ENCODE measurements around the gene TULP1.
A peak's percentile ranks its signal among the peaks of the same experiment; 100 is the strongest.

Gene TULP1

GRCh38 chr6:35473850-35474130 lies 38.9 kb downstream of the TULP1 start:
- TF ChIP-seq, protein P1, sequence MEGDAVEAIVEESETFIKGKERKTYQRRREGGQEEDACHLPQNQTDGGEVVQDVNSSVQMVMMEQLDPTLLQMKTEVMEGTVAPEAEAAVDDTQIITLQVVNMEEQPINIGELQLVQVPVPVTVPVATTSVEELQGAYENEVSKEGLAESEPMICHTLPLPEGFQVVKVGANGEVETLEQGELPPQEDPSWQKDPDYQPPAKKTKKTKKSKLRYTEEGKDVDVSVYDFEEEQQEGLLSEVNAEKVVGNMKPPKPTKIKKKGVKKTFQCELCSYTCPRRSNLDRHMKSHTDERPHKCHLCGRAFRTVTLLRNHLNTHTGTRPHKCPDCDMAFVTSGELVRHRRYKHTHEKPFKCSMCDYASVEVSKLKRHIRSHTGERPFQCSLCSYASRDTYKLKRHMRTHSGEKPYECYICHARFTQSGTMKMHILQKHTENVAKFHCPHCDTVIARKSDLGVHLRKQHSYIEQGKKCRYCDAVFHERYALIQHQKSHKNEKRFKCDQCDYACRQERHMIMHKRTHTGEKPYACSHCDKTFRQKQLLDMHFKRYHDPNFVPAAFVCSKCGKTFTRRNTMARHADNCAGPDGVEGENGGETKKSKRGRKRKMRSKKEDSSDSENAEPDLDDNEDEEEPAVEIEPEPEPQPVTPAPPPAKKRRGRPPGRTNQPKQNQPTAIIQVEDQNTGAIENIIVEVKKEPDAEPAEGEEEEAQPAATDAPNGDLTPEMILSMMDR (IDR thresholded peaks at IDR 0.05; ENCODE audit: low read depth, low read length, missing control alignments), result no peak
- DNase-seq (ENCODE audit: extremely low read depth, low read depth), result no peak

DNA sequence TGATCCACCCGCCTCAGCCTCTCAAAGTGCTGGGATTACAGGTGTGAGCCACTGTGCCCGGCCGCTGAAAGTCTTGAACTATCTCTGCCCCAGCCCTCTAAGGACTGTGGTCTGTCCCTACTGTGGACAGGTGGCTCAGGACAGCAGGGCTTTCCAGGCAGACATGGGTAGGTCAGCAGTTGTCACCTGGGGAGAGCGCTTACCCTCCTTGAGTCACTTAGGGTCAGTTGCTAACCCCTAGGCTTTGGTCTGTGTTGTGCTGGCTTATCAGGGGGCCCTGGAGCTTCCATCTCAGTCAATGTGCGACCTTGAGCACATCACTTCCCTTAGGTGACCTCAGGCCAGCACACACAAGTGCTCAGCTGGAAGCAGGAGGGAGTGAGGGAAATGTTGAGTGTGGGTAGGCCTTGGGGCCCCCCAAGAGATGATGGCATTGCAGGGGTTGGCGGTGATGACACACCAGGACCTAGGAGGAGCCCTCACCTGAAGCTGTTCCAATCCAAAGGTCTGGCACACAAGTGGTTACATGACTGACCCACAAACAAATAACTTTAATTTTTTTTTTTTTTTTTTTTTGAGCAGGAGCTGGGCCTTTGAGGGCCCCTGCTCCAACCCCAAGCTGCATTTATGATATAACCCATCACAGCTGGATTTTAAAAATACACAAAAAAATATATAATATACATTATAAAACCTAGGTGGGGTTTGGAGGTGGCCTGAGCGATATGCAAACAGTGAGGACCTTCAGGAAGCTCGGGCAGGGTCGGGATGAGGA lies 39.4 kb downstream of the TULP1 start:
- no peak for DNase-seq (ENCODE audit: extremely low read depth, low read depth)
- no peak overlapping the region for H3K4me3 ChIP-seq (replicated peaks; ENCODE audit: low read depth, low read length)
- TF ChIP-seq, protein P1 (IDR thresholded peaks at IDR 0.05; ENCODE audit: low read depth, low read length, missing control alignments), result no peak

More at GRCh38 chr6:35473850-35474130, 38.9 kb downstream of the TULP1 start:
- no peak overlapping the region for H3K4me3 ChIP-seq (replicated peaks; ENCODE audit: low read depth, low read length)

DNA sequence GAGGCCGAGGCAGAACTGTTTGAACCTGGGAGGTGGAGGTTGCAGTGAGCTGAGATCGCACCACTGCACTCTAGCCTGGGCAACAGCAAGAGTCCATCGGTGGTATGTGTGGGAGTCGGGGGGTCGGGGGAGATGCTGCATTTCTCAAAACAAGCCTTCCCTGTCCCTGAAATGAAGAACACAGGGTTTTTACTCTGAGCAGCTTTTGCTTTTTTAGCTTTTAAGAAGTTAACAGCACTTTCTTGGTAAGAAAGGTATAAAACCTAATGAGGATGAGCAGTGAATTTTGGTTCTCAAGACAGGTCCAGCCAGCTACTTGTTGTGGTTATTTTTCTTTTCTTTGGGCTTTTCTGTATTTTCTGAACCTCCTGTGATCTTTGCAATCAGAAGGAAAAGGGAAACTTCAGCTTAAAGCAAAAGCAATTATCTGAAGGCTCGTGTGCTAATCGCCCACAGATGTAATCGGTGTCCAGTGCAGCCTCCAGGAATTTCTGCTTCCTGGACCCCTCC lies 40.8 kb downstream of the TULP1 start:
- TF ChIP-seq, protein P1 (IDR thresholded peaks at IDR 0.05; ENCODE audit: low read depth, low read length, missing control alignments), result no peak
- DNase-seq (ENCODE audit: extremely low read depth, low read depth), result no peak
- peak overlapping the region; percentile 90 for H3K4me3 ChIP-seq (replicated peaks; ENCODE audit: low read depth, low read length)

GRCh38 chr6:35470663-35471120 lies 42.0 kb downstream of the TULP1 start:
- DNase-seq (ENCODE audit: extremely low read depth, low read depth), result no peak
- peak overlapping the region; percentile 90 for H3K4me3 ChIP-seq (replicated peaks; ENCODE audit: low read depth, low read length)
- TF ChIP-seq, protein P1 (IDR thresholded peaks at IDR 0.05; ENCODE audit: low read depth, low read length, missing control alignments), result no peak

- DNase-seq (ENCODE audit: extremely low read depth, low read depth), result no peak
- H3K4me3 ChIP-seq (replicated peaks; ENCODE audit: low read depth, low read length), result peak overlapping the region; percentile 90
- TF ChIP-seq, protein P1 (IDR thresholded peaks at IDR 0.05; ENCODE audit: low read depth, low read length, missing control alignments), result no peak
These were observed 42.7 kb downstream of the TULP1 start for GRCh38 chr6:35469751-35470662.

DNA sequence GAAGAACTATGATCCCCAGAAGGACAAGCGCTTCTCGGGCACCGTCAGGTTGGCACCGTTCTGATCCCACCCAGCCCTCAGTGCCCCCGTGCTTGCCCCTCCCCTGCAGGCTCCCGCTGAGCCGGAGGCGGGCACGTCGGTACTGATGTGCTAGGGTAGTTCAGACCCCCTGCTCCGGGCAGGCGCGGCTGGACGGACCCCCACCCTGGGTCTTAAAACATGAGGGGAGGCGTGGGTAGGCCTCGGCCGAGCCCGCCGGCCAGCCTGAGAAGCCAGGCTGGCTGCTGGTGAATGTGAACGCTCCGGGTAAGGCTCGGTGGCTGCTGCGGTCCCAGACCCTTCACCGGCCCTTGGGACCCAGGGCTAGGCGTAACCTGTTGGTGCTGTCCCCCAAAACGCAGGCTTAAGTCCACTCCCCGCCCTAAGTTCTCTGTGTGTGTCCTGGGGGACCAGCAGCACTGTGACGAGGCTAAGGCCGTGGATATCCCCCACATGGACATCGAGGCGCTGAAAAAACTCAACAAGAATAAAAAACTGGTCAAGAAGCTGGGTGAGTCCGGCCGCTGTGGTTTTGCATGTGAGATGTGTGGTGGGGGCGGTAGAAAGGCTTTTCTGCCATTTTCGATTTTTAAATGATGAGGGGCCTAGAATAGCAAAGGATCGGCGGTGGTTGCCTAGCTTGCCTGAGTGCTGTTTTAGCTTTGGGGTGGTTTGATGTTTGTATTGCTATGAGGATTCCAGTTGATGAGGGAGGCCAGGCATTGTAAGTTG lies 43.5 kb downstream of the TULP1 start:
- H3K4me3 ChIP-seq (replicated peaks; ENCODE audit: low read depth, low read length), result peak overlapping the region; percentile 90
- TF ChIP-seq, protein P1 (IDR thresholded peaks at IDR 0.05; ENCODE audit: low read depth, low read length, missing control alignments), result no peak
- no peak for DNase-seq (ENCODE audit: extremely low read depth, low read depth)

Data from HFF-Myc (cell line).